ENCODE data around the gene SALL1. TPM values are rescaled to one million over a fixed set of nuclear protein-coding genes. Genes with fewer than 3 reads are reported as not detected.

Gene SALL1
- total RNA-seq, 2 donors from 2014 or later = 0.14 to 4.8 TPM

- intact Hi-C loops (cut with DNase I) = no loop called here
- Histone ChIP-seq H3K4me1 (replicated peaks) (peaks cover 4% of the 10 kb centered on the region), H3K9me3 (no peaks in the 10 kb centered on the region), H3K36me3 (no peaks in the 10 kb centered on the region), H3K27me3 (replicated peaks; ENCODE audit: insufficient read depth) (peaks cover 38% of the 10 kb centered on the region), H3K4me3 (no peak overlapping the region), H3K27ac (peak overlapping the region in 1 of 2 donors; percentile 6)
- DNase-seq (ENCODE audit: low spot score) = no peak
- TF ChIP-seq, protein P1, sequence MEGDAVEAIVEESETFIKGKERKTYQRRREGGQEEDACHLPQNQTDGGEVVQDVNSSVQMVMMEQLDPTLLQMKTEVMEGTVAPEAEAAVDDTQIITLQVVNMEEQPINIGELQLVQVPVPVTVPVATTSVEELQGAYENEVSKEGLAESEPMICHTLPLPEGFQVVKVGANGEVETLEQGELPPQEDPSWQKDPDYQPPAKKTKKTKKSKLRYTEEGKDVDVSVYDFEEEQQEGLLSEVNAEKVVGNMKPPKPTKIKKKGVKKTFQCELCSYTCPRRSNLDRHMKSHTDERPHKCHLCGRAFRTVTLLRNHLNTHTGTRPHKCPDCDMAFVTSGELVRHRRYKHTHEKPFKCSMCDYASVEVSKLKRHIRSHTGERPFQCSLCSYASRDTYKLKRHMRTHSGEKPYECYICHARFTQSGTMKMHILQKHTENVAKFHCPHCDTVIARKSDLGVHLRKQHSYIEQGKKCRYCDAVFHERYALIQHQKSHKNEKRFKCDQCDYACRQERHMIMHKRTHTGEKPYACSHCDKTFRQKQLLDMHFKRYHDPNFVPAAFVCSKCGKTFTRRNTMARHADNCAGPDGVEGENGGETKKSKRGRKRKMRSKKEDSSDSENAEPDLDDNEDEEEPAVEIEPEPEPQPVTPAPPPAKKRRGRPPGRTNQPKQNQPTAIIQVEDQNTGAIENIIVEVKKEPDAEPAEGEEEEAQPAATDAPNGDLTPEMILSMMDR (IDR thresholded peaks at IDR 0.05) = no peak
- TF ChIP-seq POLR2AphosphoS5 (IDR thresholded peaks at IDR 0.05) (no peak), POLR2A (IDR thresholded peaks at IDR 0.05) (no peak)
- WGBS = 23% methylated on average over 55 of the region's 55 CpGs
Observed at GRCh38 chr16:51154271-51155171, 3.5 kb upstream of the SALL1 start.

GRCh38 chr16:51153577-51154031 is 2.5 kb upstream of the SALL1 start:
- peaks cover 4% of the 10 kb centered on the region for H3K4me1 ChIP-seq (replicated peaks)
- no peaks in the 10 kb centered on the region for H3K9me3 ChIP-seq
- no peaks in the 10 kb centered on the region for H3K36me3 ChIP-seq
- no peak overlapping the region for H3K27ac ChIP-seq
- intact Hi-C loops (cut with DNase I) = no loop called here
- H3K4me3 ChIP-seq = no peak overlapping the region
- H3K27me3 ChIP-seq (replicated peaks; ENCODE audit: insufficient read depth) = peaks cover 42% of the 10 kb centered on the region
- no peak for DNase-seq (ENCODE audit: low spot score)
- TF ChIP-seq, protein P1 (IDR thresholded peaks at IDR 0.05) = no peak
- TF ChIP-seq POLR2AphosphoS5 (IDR thresholded peaks at IDR 0.05) (no peak), POLR2A (IDR thresholded peaks at IDR 0.05) (no peak)
- WGBS = 10% methylated on average over 32 of the region's 32 CpGs

DNA sequence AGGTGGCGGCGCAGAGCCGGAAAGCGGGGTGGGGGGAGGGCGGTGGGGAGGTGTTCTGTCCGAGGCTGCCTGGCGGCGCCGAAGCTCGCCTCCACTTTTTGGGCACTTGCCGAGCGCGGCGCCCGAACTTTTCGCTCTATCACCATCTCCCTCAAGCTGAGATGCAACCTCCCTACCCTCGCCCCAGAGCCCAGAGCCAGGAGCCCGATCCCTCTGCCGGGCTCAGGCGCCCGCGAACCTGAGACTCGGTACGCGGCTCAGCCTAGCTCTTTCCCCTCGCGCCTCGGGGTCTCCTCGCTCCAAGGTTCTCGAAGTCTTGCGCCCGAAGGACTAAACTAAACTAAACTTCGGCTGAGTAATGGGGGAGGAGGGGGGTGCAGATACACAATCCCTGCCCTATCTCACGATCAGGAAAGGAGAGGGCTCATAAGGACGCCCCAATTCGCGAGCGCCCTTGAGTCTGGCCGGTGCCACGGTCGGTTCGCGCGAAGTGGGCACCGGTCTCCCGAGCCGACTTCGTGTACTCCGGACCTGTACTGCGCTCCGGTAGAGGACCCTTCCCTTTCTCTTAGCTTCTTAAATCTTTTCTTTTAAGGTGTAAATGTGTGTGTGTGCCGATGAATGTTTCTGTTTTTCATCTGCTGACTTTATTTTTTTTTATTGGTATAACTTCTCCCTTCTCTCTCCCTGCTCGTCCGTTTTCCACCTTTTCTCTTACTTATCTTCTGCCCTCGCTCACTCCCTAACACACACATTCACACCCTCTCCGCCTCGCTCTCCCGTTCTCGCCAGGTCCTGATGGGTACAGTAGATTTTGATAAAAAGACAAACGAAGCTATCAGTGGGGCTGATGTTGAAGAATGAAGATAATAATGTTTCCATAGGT is 1.9 kb upstream of the SALL1 start:
- intact Hi-C loops (cut with DNase I) = no loop called here
- TF ChIP-seq POLR2A (IDR thresholded peaks at IDR 0.05) = no peak
- no peak for TF ChIP-seq POLR2AphosphoS5 (IDR thresholded peaks at IDR 0.05)
- TF ChIP-seq, protein P1 (IDR thresholded peaks at IDR 0.05) = no peak
- WGBS = 5% methylated on average over 59 of the region's 60 CpGs
- H3K27me3 ChIP-seq (replicated peaks; ENCODE audit: insufficient read depth) = peaks cover 42% of the 10 kb centered on the region
- no peak for DNase-seq (ENCODE audit: low spot score)
- H3K27ac ChIP-seq = peak overlapping the region in 1 of 2 donors; percentile 38
- H3K4me1 ChIP-seq (replicated peaks) = peaks cover 4% of the 10 kb centered on the region
- H3K9me3 ChIP-seq = no peaks in the 10 kb centered on the region
- peak overlapping the region; percentile 19 to 32 for H3K4me3 ChIP-seq
- no peaks in the 10 kb centered on the region for H3K36me3 ChIP-seq

GRCh38 chr16:51151961-51152663 is 1.0 kb upstream of the SALL1 start:
- no peak for TF ChIP-seq POLR2AphosphoS5 (IDR thresholded peaks at IDR 0.05)
- no peak for TF ChIP-seq POLR2A (IDR thresholded peaks at IDR 0.05)
- TF ChIP-seq, protein P1 (IDR thresholded peaks at IDR 0.05) = no peak
- H3K9me3 ChIP-seq = no peaks in the 10 kb centered on the region
- peaks cover 4% of the 10 kb centered on the region for H3K4me1 ChIP-seq (replicated peaks)
- 4% methylated on average over 56 of the region's 56 CpGs for WGBS
- H3K27me3 ChIP-seq (replicated peaks; ENCODE audit: insufficient read depth) = peaks cover 42% of the 10 kb centered on the region
- H3K27ac ChIP-seq = peak overlapping the region in 1 of 2 donors; percentile 38
- no peaks in the 10 kb centered on the region for H3K36me3 ChIP-seq
- peak overlapping the region; percentile 19 to 32 for H3K4me3 ChIP-seq
- intact Hi-C loops (cut with DNase I) = no loop called here
- DNase-seq (ENCODE audit: low spot score) = no peak
